HG02970 (cell line): Measurements from ENCODE around the gene CLDN22.
"Not testable (repeated sequence)": the region's sequence is repeated elsewhere in the genome, so short reads cannot be mapped to it uniquely, and the experiment has no call there.

Experiments
- ATAC-seq: cut with Tn5 transposase; IDR thresholded peaks from one replicate; pipeline ENCODE4 v1.9.1; 2021; ENCODE audit warnings: mild to moderate bottlenecking, moderate library complexity, moderate number of reproducible peaks; ENCODE audit not compliant: unreplicated experiment, low FRiP score

The CLDN22 gene

GRCh38 chr4:183348136-183348535, 28.1 kb upstream of the CLDN22 start:
- no peak for ATAC-seq

DNA sequence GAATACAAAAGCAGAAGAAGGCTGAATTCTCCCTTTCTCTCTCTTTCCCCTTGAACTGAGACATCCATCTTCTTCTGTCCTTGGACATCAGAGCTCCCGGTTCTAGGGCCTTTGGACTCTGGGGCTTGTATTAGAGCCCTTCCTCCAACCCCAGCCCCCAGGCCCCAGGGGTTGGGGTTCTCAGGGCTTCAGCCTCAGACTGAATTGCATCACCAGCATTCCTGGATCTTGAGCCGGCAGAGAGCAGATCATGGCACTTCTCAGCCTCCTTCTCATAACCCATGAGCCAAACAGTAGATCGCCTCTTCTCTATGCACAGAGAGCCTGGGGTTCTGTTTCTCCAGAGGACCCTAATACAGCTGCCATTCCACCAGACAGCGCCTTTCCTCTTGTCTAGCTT, 27.5 kb upstream of the CLDN22 start:
- no peak for ATAC-seq

GRCh38 chr4:183347146-183347545, 27.1 kb upstream of the CLDN22 start:
- ATAC-seq: no peak

DNA sequence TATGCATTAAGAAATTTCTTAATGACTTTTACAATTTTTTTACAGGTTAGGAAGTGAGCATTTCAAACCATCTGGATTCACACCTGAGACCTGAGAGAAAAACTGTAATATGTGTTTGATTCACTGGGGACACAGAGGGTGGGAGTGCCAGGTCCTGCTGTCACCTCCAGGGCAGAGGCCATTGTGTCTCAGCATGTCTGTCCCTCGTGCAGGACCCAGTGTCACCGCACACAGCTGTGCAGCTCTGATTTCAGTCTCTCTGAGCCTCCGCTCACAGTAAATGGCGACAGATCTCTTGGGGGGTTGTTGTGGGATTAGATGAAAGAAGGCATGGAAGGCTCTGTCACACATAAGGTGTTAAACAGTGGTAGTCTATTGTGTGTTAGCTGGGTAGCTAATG, 25.2 kb upstream of the CLDN22 start:
- ATAC-seq: no peak

DNA sequence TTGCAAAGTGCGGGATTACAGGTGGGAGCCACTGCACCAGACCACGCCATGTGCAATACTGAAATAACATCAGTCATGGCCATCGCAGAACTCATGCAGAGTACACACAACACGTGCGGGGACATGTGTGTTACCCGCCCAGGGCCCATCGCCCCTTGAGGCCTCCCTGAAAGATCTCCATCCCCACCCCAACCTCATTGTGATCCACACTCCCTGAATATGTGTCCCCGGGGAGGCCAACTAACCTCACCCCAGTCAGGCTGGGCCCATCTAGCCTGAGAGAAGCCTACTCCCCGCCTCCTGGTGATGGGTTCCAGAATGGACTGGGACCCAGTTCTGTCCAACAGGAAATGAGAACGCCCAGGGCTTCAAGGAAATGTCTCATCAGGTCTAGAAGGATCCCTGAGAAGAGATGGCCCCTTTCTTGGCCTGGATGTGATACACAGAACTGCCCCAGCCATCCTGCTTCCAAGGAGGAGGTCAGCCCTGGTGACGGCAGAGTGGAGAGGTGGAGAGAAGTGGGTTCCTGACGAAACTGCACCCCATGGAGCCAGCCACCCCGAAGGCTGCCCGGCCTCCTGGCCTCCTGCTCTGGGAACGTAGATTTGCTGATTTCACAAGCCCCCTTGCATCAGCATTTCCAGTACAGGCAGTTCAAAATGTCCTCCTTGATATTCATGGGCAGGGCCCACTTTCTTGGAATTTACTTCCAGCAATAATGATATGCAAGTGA, 24.6 kb upstream of the CLDN22 start:
- ATAC-seq: no peak

DNA sequence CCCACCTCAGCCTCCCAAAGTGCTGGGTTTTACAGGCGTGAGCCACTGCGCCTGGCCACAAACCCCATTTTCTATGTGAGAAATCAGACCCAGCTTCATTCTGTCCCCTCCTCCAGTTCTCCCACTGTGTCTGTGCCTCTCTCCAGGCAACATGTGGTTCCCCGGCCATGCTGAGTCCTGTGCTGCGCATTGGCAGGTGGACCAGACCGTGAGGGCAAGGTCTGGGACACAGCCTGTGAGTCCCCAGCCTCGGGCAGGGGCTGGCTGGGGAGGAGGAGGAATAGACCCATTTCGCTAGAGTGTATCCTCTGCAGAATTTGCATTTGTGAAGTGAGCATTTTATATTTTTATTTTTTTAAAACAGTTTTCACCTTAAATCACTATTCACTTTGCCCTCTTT, 23.7 kb upstream of the CLDN22 start:
- no peak for ATAC-seq

- no peak for ATAC-seq
Observed at GRCh38 chr4:183342541-183343533, 22.8 kb upstream of the CLDN22 start.

GRCh38 chr4:183337833-183338232, 17.8 kb upstream of the CLDN22 start:
- no peak for ATAC-seq

DNA sequence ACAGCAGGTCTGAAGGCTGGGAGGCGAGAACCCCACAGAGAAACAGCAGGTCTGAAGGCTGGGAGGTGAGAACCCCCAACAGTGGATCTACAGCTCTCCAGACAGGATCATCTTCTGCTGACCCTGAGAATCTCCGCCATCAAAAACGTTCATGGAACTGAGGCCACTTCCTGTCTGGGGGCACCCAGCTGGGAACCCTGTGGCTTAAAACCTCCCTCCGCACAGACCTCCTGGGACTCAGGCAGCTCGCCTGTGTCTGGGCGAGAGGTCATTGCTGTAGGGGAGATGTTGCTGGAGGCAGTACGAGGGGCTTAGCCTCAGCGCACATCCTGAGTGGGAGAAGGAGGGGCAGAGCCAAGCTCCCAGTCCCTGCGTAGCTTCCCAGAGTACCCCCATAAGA, 17.3 kb upstream of the CLDN22 start:
- ATAC-seq: no peak

- ATAC-seq: no peak
Observed at GRCh38 chr4:183335369-183335940, 15.4 kb upstream of the CLDN22 start.

- no peak for ATAC-seq
Observed at GRCh38 chr4:183333983-183334382, 13.9 kb upstream of the CLDN22 start.

DNA sequence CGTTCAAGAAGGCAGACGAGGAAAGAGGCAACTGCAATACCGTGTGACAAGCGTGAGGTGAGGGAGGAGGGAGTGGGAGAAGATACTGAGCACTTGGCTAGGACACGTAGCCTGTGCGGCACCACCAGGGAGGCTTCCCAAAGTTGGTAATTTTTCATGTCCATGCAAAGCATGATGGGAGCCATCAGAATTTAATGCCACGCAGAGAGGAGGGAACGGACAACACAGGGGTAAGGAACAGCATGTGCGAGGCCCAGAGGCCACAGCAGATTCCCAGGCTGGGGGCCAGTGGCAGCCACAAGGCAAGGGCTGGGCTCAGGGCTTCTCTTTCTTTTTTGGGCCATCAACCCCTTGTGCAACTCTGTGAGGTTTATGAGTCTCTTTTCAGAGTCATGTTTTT, 13.1 kb upstream of the CLDN22 start:
- no peak for ATAC-seq

GRCh38 chr4:183332447-183332846, 12.4 kb upstream of the CLDN22 start:
- no peak for ATAC-seq

DNA sequence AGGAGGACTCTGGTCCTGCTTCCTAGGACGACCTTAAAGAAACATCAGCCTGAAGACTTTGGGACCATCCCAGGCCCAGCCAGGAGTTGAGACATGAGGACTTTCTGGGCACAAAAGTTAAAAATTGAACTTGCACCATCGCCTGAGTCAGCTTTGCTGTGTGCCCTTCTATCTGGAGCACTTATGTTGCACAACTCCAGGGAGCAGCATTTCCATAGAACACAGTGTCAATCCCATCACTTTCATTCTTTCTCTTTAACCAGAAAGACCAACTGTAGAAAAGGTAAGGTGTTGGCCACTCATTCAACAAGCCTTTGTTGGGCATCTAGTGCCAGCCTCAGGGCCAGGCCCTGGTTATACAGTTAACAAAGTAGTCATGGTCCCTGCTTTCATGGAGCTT, 10.8 kb upstream of the CLDN22 start:
- ATAC-seq: no peak

DNA sequence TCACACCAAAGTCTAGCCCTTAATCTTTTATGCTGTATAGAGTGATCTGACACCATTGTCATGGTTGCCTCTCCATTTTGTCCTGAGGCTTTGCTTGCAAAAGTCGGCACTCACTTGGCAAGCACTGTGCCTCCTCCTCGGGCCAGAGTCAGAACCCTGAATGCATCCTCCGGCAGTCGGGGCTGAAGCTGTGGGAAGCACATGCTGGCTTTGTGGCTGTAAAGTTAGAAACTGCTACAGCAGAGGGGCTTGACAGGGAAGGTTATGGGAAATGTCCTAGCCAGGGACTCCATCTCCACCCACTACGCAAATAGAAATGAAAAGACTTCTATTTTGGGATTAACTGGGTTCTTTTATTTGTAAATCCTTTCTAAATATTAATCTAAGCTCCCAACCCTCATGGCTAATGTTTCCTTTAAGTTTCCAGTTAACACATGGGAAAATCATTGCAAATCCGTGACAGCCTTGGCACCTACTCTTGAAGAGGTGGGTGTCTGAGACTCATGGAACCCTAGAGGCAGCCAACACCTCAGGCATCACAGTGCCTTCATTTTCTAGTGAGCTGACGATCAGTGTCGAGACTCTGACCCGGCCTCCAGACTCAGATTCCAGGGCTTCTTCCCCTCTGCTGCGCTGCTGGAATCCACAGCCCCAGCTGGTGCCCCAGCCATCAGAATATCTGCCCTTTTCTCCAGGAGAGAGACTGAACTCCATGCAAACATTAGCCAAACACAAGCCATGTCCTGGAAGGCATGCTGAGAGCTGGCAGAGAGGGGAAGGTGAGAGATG, 10.1 kb upstream of the CLDN22 start:
- ATAC-seq: no peak

DNA sequence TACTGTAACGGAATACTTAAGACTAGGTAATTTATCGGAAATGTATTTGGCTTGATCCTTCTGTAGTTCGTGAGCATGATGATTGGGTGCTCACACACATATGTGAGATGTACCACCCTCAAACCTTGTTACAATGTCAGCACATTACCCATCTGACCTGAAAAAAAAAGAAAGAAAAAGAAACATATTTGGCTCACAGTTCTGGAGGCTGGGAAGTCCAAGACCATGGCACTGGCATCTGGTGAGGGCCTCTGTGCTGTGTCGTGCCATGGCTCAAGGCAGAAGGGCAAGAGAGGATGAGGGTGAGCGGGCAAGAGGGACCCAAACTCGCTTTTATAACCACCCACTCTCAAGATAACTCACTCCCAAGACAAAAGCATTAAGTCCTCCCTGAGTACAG, 9.2 kb upstream of the CLDN22 start:
- no peak for ATAC-seq

- no peak for ATAC-seq
Observed at GRCh38 chr4:183328832-183329231, 8.8 kb upstream of the CLDN22 start.

- ATAC-seq: no peak
Observed at GRCh38 chr4:183327827-183328226, 7.8 kb upstream of the CLDN22 start.

- ATAC-seq: no peak
Observed at GRCh38 chr4:183326853-183327252, 6.8 kb upstream of the CLDN22 start.

DNA sequence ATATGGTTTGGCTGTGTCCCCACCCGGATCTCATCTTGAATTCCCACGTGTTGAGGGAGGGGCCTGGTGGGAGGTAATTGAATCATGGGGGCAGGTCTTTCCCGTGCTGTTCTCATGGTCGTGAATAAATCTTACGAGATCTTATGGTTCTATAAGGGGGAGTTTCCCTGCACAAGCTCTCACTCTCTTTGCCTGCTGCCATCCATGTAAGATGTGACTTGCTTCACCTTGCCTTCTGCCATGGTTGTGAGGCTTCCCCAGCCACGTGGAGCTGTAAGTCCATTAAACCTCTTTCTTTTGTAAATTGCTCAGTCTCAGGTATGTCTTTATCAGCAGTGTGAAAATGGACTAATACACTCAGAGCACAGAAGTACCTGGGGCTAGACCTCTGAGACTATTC, 6.3 kb upstream of the CLDN22 start:
- ATAC-seq: not testable (repeated sequence)

DNA sequence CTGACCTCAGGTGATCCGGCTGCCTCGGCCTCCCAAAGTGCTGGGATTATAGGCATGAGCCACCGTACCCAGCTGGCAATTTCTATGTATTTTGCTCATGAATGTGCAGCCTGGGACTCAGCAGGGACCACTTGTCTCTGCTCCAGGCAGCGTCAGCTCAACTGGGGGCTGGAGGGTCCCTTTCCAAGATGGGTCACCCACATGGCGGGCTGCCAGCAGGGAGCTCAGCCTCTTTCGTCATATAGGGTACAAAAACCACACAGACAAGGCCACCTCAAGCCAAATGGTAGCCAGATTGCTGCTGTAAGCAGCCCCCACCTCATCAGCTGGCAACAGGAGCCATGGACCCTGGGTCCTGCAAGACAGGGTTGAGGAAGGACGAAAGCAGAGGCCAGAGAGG, 4.5 kb upstream of the CLDN22 start:
- ATAC-seq: no peak
